ENCODE measurements around the gene ENPP4.

- TF ChIP-seq EZH2 (IDR thresholded peaks at IDR 0.05; ENCODE audit: borderline replicate concordance, low read length): no peak
- TF ChIP-seq CTCF (conservative IDR thresholded peaks at IDR 0.05 in 1 of 2, IDR thresholded peaks at IDR 0.05 in 1 of 2; ENCODE audit: extremely low read depth in 1 of 2, insufficient read depth in 1 of 2, low read depth in 1 of 2, low read length in 2 of 2): no peak
Measured at GRCh38 chr6:46099952-46100351, 29.8 kb upstream of the ENPP4 start.
